MV-4-11 (cell line): Measurements from ENCODE around the gene NANS.
A peak's percentile ranks its signal among the peaks of the same experiment; 100 is the strongest.
"Not testable (repeated sequence)": the region's sequence is repeated elsewhere in the genome, so short reads cannot be mapped to it uniquely, and the experiment has no call there.

Experiments used
- DNase-seq: peaks from one replicate; lab custom pipeline; 2025; lab: John Stamatoyannopoulos, UW

Gene NANS

GRCh38 chr9:98056269-98057137 lies at the start of gene NANS:
TSS of gene NANS (plus strand) at chr9:98056732. CDS start at chr9:98056809, 77 bp downstream.
- DNase-seq, result peak; percentile 90

DNA sequence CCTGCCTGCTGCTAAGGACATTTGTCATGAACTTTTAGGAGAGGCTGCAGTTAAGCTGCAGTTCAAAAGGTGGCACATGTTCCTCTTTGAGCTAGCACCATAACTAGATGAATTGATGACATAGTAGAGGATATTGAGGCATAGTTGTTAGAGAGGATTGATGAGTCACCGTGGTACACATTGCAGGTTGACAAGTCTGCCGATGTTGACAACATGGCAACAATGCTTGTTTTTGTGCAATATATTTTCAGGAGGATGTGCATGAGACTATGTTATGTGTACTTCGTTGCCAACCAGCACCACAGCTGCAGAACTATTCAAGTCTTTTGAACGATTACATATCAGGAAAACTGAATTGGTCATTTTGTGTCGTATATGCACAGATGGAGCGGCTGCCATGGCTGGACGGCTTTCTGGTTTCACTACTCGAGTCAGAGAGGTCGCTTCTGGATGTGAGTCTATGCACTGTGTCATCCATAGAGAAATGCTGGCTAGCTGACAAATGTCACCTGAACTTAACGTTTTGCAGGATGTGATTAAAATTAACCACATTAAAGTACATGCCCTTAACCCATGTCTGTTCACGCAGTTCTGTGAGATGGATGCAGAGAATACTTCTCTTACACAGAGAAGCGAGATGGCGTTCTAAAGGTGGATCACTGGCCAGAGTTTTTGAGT lies 49.1 kb upstream of the NANS start:
- DNase-seq, result peak; percentile 24

GRCh38 chr9:98008764-98009163 lies 47.8 kb upstream of the NANS start:
- DNase-seq, result no peak

DNA sequence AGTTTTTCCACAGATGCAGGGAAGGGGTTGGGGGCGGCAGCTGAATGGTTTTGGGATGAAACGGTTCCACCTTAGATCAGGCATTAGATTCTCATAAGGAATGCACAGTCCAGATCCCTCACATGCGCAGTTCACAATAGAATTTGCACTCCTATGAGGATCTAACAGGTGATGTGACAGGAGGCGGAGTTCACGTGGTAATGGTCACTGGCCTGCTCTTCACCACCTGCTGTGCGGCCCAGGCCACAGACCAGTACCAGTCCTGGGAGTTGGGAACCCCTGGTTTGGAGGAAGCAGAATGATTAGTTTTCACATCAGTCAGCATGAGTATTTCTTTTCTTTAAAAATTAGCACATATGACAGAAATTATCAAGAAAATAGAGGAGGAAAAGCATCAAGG lies 47.1 kb upstream of the NANS start:
- no peak for DNase-seq

GRCh38 chr9:98009936-98010335 lies 46.6 kb upstream of the NANS start:
- no peak for DNase-seq

GRCh38 chr9:98010445-98010844 lies 46.1 kb upstream of the NANS start:
- no peak for DNase-seq

DNA sequence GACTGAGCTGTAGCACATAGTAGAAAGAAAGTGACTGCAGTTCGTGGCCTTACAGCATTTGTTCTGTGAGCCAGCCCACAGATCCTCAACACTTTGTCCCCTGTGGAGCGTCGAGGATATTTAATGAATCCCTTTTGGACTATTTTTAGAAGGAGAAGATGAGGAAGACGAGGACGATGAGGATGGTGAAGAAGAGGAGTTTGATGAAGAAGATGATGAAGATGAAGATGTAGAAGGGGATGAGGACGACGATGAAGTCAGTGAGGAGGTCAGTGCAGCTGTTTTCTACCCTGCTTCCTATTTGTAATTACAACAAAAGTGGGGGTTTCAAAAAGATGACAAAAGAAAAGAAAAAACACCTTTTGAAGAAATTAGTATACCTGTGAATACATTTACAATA lies 45.4 kb upstream of the NANS start:
- no peak for DNase-seq

DNA sequence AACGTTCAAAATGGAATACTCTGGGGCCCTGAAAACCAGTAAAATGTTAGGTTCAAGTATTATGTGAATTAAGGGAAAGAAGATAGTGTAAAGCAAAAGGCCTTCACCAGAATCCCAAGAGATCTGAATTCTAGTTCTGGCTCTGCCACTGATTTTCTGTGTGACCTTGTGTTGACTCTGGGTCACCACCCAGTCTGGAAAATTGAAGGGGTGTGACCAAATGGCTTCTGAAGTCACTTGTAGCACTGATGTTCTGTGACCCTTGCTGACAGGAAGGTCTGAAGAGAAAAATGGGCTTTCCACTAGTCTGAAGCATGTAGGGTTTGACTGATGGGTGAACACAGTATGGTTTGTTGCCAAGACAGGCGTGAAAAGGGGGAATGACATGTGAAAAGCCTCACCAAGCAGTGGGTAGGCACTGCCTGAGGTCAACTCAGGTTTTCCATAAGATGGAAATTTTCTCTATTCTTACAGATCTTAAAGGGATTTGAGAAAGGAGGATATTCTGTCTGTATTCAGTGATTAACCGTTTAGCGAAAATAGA lies 40.3 kb upstream of the NANS start:
- DNase-seq, result no peak

DNA sequence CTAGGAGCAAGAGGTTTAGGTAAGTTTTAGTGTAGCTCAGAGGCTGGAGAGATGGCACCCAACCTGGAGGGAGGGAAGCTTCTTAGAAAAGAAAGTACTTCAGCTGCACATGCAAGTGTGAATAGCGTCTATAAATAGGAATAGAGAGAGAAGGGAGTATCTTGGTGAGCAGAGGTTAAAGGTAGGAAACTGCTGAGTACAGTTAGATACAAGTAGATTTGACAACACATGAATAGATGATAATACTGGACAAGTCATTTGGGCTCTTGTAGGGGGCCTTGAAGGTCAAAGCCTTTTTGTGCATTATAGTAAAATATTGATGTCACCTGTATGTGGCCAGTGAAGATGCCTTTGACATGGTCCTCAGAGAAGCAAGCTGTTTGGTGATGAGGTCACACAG lies 39.2 kb upstream of the NANS start:
- DNase-seq, result no peak

DNA sequence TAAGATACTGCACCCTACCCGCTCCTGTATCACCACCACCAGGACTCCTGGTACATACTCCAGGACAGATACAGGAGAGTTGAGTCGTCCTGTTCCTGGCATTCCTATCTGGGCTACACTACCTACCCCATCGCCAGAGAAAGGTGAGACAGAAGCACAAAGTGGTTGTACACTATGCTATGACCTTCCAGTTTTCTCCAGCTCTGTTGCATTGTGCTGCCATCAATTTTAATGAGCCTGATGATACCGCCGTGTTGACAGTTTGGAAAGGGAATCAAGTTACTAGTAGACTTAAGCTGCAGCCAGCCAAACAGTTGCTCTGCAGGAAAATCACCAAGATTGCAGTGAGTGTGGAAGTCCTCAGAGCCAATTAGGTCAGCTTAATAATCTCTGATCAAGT lies 38.2 kb upstream of the NANS start:
- DNase-seq, result no peak

- peak; percentile 10 for DNase-seq
Measured at GRCh38 chr9:98019098-98019497, 37.4 kb upstream of the NANS start.

DNA sequence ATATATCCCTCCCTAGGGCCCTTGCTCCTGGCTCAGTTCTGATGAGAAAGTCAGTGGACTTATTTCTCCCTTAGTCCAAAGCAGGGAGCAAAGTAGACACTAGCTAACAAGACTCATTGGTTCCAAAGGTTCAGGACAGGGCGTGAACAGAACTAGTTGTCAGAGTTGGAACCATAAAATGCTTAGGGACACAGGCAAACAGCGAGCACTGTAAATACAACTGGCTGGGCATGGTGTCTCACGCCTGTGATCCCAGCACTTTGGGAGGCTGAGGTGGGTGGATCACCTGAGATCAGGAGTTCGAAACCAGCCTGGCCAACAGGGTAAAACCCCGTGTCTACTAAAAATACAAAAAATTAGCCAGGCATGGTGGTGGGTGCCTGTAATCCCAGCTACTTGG lies 36.7 kb upstream of the NANS start:
- DNase-seq, result not testable (repeated sequence)

- DNase-seq, result no peak
Measured at GRCh38 chr9:98020476-98021145, 35.9 kb upstream of the NANS start.

GRCh38 chr9:98021306-98022040 lies 35.1 kb upstream of the NANS start:
- no peak for DNase-seq

DNA sequence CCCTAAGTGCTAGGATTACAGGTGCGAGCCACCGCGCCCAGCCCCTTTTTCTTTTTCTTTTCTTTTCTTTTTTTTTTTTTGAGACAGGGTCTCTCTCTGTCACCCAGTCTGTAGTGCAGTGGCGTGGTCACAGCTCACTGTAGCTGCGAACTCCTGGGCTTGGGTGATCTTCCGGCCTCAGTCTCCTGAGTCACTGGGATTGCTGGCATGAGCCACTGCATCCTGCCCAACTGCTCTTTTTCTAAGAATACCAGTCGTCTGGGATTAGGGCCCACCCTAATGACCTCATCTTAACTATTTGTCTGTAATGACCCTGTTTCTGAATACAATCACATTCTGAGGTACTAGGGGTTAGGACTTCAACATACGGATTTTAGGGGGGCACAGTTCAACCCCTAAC lies 34.1 kb upstream of the NANS start:
- DNase-seq, result no peak

DNA sequence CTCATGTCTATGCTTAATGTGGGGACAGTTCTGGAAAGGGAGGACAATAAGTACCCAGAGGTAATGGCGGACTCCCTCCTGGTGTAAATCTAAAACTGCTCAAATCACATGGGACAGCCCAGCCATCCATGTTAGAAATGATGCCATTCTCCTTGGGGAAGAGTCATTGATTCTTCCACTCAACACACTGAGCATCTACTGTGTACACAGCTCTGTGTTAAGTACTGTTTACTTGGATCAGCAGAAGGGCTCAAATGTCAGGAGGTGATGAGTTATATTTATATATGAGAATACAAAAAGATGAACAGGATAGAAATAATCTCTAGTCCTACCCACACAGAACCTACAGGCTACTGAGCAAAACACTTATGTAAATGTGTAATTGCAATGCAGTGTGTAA lies 31.8 kb upstream of the NANS start:
- no peak for DNase-seq

GRCh38 chr9:98031169-98031568 lies 25.4 kb upstream of the NANS start:
- DNase-seq, result no peak

DNA sequence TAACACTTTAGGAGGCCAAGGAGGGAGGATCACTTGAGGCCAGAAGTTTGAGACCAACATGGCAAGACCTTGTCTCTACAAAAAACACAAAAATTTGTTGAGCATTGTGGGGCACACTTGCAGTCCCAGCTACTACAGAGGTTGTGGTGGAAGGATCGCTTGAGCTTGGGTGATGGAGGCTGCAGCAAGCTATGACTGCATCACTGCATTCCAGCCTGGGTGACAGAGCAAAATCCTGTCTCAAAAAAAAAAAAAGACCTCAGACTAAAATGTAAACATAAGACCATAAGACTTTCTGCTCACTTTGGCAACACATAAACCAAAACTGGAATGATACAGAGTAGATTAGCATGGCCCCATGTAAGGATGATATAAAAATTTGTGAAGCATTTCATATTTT lies 24.6 kb upstream of the NANS start:
- no peak for DNase-seq

DNA sequence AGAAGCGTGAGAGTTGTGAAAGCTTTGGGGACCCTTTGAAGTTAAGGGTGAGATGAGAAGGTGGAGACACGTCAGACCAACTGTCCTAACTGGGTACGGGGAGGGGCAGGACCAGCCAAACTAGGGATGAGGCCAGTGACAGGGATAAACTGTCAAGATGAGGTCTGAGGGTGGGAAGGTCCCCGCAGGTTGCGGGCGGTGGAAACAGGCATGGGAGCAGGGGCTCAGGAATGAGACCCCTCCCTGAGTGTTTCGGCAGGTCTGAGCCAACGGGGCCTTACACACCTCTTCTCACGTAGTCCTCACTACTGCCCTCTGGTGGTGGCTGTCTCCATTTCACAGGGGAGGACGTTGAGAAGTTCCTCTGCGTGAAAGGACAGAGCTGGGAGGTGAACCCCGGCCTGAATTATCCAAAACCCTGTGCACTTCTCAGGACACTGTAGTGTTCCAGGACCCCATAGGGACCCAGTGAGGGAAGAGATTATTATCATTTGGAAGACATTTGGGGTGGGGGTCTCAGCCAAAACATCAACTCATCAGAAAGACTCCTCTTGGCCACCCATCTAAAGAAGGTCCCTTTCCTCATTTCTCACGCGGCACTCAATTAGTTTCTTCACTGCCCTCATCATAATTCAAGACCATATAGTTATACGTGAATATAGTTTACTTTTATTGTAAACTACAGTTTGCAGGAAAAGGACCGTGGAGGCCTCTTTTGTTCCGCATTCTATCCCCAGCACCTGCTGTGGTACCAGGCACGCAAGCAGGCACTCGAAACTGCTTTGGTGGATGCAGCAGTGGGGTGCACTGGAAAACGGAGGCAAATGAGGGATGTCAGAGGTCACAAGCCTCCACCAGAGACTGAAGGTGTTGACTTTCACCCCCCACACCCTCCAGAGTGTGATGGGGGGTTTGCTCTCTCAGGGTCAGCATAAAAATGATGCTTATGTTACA lies 21.7 kb upstream of the NANS start:
- peak; percentile 51 for DNase-seq

GRCh38 chr9:98037357-98037756 lies 19.2 kb upstream of the NANS start:
- peak; percentile 57 for DNase-seq

DNA sequence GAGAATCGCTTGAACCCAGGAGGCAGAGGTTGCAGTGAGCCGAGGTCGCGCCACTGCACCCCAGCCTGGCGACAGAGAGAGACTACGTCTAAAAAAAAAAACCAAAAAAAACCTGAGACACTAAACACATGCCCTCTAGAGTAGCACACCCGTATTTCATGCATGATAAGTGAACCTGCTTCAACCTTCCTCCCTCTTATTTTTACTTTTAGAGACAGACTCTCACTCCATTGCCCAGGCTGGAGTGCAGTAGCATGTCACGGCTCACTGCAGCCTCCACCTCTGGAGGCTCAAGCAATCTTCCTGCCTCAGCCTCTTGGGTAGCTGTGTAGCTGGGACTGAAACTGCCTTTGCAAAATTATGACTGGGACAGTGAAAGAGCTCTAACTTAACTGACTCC lies 17.6 kb upstream of the NANS start:
- DNase-seq, result no peak
